Astrocyte of the spinal cord (primary cell): ENCODE results near the gene SELENOO.

Source experiments
- DNase-seq: peaks from one replicate; pipeline ENCODE4 v3.0.0; 2011; ENCODE audit warnings: low read depth, low spot score
- H3K4me3 ChIP-seq: 2 replicates; pipeline ENCODE4 v1.5.1; 2011; ENCODE audit warnings: low read depth, mild to moderate bottlenecking, low read length, moderate library complexity
- in situ Hi-C: cut with HindIII; loops from 2 replicates; pipeline ENCODE4 v1.10.0; 2017; ENCODE audit warnings: low sequenced_read_pairs
- TF ChIP-seq, protein P1 (sequence below): IDR thresholded peaks from 2 replicates; pipeline ENCODE4 v1.5.1; 2012; ENCODE audit warnings: low read depth, mild to moderate bottlenecking, low read length, inconsistent platforms

SELENOO gene

DNA sequence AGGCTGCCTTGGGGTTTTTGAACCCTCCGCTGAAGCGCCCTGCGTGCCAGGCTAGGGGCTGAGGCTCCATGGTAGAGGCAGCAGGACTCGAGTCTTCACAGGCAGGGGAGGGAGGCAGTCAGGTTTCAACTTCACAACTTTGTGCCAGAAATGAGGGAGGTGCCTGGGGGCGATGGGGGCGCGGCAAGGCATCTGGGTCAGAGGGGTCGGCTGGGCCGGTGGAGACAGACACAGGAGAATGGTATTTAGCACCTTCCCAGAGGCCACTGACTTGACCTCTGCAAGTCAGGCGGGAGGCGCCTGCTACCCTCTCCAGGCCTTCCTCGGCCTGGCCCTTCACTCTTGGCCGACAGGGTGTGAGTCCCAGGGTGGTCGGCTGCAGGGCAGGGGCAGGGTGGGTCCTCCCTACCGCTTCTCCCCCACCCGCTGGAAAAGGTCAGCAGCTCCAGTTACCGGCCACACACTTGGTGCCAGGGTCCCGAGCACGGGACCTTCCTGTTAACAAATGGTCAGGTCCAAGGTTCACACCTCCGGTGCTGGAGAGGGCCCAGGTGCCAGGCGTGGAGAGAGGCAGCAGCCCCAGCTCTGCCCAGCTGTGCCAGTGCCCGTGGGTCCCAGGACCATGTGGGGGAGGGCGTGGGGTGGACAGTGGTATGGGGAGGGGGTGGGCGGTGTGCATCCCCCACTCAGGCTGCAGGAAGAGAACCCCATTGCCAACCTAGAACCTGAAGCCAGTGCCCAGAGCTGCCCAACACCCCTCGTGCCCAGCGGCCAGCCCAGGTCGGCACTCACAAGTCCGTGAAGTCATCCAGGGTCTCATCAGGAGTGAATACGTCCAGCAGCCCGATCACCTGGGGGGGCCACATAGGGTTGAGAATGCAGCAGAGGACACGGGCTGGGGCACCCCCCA is 56.9 kb downstream of the SELENOO start:
- DNase-seq: no peak
- TF ChIP-seq, protein P1, sequence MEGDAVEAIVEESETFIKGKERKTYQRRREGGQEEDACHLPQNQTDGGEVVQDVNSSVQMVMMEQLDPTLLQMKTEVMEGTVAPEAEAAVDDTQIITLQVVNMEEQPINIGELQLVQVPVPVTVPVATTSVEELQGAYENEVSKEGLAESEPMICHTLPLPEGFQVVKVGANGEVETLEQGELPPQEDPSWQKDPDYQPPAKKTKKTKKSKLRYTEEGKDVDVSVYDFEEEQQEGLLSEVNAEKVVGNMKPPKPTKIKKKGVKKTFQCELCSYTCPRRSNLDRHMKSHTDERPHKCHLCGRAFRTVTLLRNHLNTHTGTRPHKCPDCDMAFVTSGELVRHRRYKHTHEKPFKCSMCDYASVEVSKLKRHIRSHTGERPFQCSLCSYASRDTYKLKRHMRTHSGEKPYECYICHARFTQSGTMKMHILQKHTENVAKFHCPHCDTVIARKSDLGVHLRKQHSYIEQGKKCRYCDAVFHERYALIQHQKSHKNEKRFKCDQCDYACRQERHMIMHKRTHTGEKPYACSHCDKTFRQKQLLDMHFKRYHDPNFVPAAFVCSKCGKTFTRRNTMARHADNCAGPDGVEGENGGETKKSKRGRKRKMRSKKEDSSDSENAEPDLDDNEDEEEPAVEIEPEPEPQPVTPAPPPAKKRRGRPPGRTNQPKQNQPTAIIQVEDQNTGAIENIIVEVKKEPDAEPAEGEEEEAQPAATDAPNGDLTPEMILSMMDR: no peak
- in situ Hi-C loops: no loop called here
- H3K4me3 ChIP-seq: no peak overlapping the region

DNA sequence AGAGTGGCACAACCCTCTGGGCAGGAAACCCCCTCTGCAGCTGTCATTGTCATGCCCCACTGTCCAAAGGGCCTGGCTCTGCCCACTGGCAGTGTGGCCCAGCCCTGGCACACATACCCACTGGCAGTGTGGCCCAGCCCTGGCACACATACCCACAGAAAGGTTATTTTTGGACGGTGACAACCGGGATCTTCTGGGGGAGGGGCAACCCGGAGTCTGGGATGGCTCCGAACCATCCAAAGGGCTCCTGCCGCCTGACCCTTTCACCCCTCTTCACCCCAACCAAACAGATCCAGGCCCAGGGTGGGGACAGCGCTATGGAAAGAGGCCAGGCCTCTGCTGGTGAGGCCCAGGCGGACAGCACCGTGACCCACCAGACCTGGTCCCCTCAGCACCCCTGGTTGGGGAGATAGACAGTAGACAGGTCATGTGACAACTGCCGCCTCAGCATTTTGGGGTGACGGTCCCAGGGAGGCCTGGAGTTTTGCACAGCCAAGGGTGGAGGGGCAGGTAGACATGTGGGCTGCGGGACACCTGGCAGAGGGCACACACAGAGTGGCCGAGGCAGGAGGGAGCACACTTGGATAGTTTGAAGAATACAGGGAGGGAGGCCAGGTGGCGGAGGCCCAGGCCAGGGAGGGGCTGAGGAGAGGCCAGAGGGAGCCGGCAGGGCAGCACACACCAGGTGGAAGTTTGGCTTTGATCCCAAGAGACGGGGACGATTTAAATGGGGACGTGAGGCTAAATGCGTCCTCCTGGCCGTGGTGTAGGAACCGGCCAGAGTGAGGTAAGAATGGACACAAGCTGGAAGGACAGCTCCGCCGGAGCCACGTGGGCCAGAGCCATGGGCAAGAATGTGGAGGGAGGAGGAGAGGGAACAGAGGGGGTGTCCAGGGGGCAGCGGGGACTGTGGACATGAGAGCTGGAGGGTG is 57.8 kb downstream of the SELENOO start:
- no peak for DNase-seq
- TF ChIP-seq, protein P1: no peak
- H3K4me3 ChIP-seq: no peak overlapping the region
- in situ Hi-C loops: no loop called here

DNA sequence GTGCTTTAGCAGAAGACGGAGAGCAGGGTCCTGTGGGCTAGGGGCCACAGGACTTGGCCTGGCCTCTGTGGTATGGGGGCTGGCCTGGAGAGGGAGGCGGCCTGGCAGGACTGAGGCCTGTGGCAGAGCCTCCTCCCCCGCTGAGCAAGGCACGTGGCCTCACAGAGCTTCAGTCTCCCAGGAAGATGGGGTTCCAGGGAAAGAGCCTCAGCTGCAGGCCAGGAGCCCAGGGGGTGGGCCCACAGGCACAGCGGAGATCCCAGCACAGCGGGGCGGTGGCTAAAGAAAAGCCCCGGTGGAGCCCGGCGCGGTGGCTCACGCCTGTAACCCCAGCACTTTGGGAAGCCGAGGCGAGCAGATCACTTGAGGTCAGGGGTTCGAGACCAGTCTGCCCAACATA is 58.5 kb downstream of the SELENOO start:
- in situ Hi-C loops: no loop called here
- no peak overlapping the region for H3K4me3 ChIP-seq
- TF ChIP-seq, protein P1: no peak
- no peak for DNase-seq

DNA sequence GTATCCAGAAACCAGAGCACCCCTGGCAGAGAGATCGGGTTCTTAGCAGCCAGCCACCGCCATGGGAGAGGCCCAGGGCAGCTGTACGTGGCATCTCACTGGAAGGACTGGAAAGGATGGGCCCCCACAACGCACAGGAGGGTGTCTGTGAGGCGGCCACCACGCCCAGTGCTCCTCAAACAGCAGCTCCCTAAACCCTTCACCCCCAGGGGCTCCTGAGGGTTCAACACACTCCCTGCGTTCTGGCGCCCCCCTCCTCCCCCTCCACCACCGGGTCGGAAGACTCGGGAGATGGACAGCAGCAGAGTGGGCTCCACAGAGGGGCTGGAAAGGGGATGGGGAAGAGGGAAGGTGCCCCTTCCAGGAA is 59.6 kb downstream of the SELENOO start:
- in situ Hi-C loops: no loop called here
- TF ChIP-seq, protein P1: no peak
- no peak for DNase-seq
- H3K4me3 ChIP-seq: peak overlapping the region; percentile 63

DNA sequence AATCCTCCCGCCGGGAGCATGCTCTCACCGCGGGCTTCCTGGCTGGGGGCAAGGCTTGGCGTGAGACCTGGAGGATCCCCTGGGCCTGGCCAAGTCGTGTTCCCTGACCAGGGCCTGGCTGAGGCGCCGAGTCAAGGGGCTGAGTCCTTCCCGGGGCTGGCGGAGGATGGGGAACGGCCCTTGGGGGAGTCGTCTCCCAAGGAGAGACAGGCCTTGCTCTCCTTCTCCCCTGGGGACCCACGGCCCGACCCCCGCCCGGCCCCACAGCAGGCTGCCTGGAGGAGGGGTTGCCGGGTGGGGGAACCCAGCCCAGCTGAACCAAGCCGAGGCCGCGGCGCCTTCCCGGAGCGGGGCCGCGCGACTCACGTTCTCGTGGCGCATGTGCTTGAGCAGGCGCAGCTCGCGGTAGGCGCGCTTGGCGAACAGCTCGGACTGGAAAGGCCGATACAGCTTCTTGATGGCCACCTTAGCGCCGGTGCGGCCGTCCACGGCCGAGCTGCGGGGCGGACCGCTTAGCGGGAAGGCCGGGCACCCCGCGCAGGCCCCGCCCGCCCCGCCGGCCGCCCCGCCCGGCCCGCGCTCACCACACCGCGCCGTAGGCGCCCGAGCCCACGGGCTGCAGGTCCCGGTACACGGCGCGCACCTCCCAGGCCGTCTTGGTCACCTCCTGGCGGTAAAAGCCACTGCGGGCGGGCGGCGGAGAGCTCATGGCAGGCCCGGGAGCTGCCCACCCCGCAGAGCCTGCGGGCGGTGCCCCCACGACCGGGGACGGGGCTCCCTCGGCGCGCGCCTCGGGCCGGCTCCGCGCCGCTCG is 60.2 kb downstream of the SELENOO start:
- peak overlapping the region; percentile 63 for H3K4me3 ChIP-seq
- DNase-seq: peak; percentile 66
- TF ChIP-seq, protein P1: no peak
- in situ Hi-C loops: no loop called here
